Stimulated activated CD4-positive, alpha-beta T cell treated with anti-CD3 and anti-CD28 coated beads, Interleukin-4, amount 100 ng/mL, for 48 hours (primary cell): ENCODE data around the gene LEO1.
"Not testable (repeated sequence)": the region's sequence is repeated elsewhere in the genome, so short reads cannot be mapped to it uniquely, and the experiment has no call there.

ENCODE experiments used
- DNase-seq, 2 donors: peaks; one replicate each; pipeline ENCODE4 v3.0.0-alpha.2; 2020; ENCODE audit warnings: low read depth in 2 of 2

Gene LEO1

GRCh38 chr15:52003710-52004109 is 32.1 kb upstream of the LEO1 start:
- no peak for DNase-seq

- DNase-seq, result not testable (repeated sequence)
Measured at GRCh38 chr15:52003089-52003488, 31.5 kb upstream of the LEO1 start.

- DNase-seq, result no peak
Measured at GRCh38 chr15:52002351-52002750, 30.8 kb upstream of the LEO1 start.

GRCh38 chr15:51992953-51993352 is 21.4 kb upstream of the LEO1 start:
- no peak for DNase-seq

GRCh38 chr15:51991141-51991540 is 19.6 kb upstream of the LEO1 start:
- no peak for DNase-seq

- no peak for DNase-seq
Measured at GRCh38 chr15:51982770-51983103, 11.2 kb upstream of the LEO1 start.

GRCh38 chr15:51982013-51982769 is 10.6 kb upstream of the LEO1 start:
- peak; percentile 34 to 57 for DNase-seq

- DNase-seq, result no peak
Measured at GRCh38 chr15:51973775-51974174, 2.2 kb upstream of the LEO1 start.

- no peak for DNase-seq
Measured at GRCh38 chr15:51973220-51973619, 1.6 kb upstream of the LEO1 start.

- no peak for DNase-seq
Measured at GRCh38 chr15:51971032-51971374, 575 bp downstream of the LEO1 start.

GRCh38 chr15:51970132-51970817 is 1.3 kb downstream of the LEO1 start:
- DNase-seq, result no peak

GRCh38 chr15:51969728-51970127 is 1.9 kb downstream of the LEO1 start:
- no peak for DNase-seq

GRCh38 chr15:51967583-51967982 is 4.0 kb downstream of the LEO1 start:
- DNase-seq, result no peak

GRCh38 chr15:51966192-51966591 is 5.4 kb downstream of the LEO1 start:
- no peak for DNase-seq

GRCh38 chr15:51965691-51966090 is 5.9 kb downstream of the LEO1 start:
- DNase-seq, result no peak

GRCh38 chr15:51955504-51955903 is 16.1 kb downstream of the LEO1 start:
- DNase-seq, result no peak

GRCh38 chr15:51952805-51953204 is 18.8 kb downstream of the LEO1 start:
- no peak for DNase-seq

- no peak for DNase-seq
Measured at GRCh38 chr15:51947124-51947523, 24.5 kb downstream of the LEO1 start.

- no peak for DNase-seq
Measured at GRCh38 chr15:51939216-51939615, 32.4 kb downstream of the LEO1 start.

GRCh38 chr15:51938286-51938685 is 33.3 kb downstream of the LEO1 start:
- DNase-seq, result no peak

GRCh38 chr15:51936105-51936478 is 35.5 kb downstream of the LEO1 start:
- no peak for DNase-seq

- no peak for DNase-seq
Measured at GRCh38 chr15:51935466-51936104, 36.0 kb downstream of the LEO1 start.

- no peak for DNase-seq
Measured at GRCh38 chr15:51932161-51932560, 39.4 kb downstream of the LEO1 start.
